GM23338 (cell line): ENCODE results near the gene MLH1. TPM values are rescaled to one million over a fixed set of nuclear protein-coding genes. Genes with fewer than 3 reads are reported as not detected.

Source experiments
- ATAC-seq: fragments of 200-7000 bp; cut with Tn5 transposase; 3 replicates; pipeline ENCODE4 v1.9.1; 2020
- DNase-seq: peaks from one replicate; pipeline ENCODE4 v3.0.0-alpha.2; 2015; ENCODE audit warnings: low spot score
- H2AFZ ChIP-seq: fragments of 200-600 bp; sonication (generic); 2 replicates; pipeline ENCODE4 v1.8.0; 2016; ENCODE audit warnings: antibody characterized with exemption, mild to moderate bottlenecking, moderate library complexity
- H3F3A ChIP-seq: fragments of 200-600 bp; sonication (generic); replicated peaks from 2 replicates; pipeline ENCODE4 v1.8.0; 2017; ENCODE audit warnings: antibody characterized with exemption, mixed run types, low read depth
- H3K27ac ChIP-seq: fragments of 200-600 bp; sonication (generic); 2 replicates; pipeline ENCODE4 v1.6.1; 2016; ENCODE audit warnings: low read depth
- H3K27me3 ChIP-seq: fragments of 200-600 bp; sonication (generic); 2 replicates; pipeline ENCODE4 v1.8.0; 2016; ENCODE audit warnings: mild to moderate bottlenecking, mixed run types, moderate library complexity; ENCODE audit not compliant: insufficient read depth
- H3K36me3 ChIP-seq: fragments of 200-600 bp; sonication (generic); 2 replicates; pipeline ENCODE4 v1.8.0; 2016; ENCODE audit warnings: mild to moderate bottlenecking; ENCODE audit not compliant: insufficient read depth
- H3K4me1 ChIP-seq: fragments of 200-600 bp; sonication (generic); 2 replicates; pipeline ENCODE4 v1.8.0; 2016; ENCODE audit warnings: mild to moderate bottlenecking, moderate library complexity; ENCODE audit not compliant: insufficient read depth
- H3K4me2 ChIP-seq: fragments of 200-600 bp; sonication (generic); 2 replicates; pipeline ENCODE4 v1.7.1; 2017; ENCODE audit warnings: mixed run types
- H3K4me3 ChIP-seq: fragments of 200-600 bp; sonication (generic); 2 replicates; pipeline ENCODE4 v1.6.1; 2016; ENCODE audit warnings: mixed run types
- H3K79me2 ChIP-seq: fragments of 200-600 bp; sonication (generic); replicated peaks from 2 replicates; pipeline ENCODE4 v1.8.0; 2017; ENCODE audit warnings: mild to moderate bottlenecking; ENCODE audit not compliant: insufficient read depth
- H3K9me2 ChIP-seq: fragments of 200-600 bp; sonication (generic); 2 replicates; pipeline ENCODE4 v1.8.0; 2017; ENCODE audit not compliant: insufficient read depth
- H4K20me1 ChIP-seq: fragments of 200-600 bp; sonication (generic); replicated peaks from 2 replicates; pipeline ENCODE4 v1.8.0; 2017; ENCODE audit warnings: mild to moderate bottlenecking; ENCODE audit not compliant: insufficient read depth
- H3K27ac Mint-ChIP-seq: 2 replicates; pipeline ENCODE4 v1.8.0; 2020; ENCODE audit warnings: inconsistent platforms, mild to moderate bottlenecking, moderate library complexity, mixed read lengths
- H3K27me3 Mint-ChIP-seq: 3 replicates; pipeline ENCODE4 v1.8.0; 2022; ENCODE audit warnings: low read depth, mild to moderate bottlenecking, moderate library complexity, mixed read lengths, inconsistent platforms; ENCODE audit not compliant: insufficient read depth, poor library complexity
- H3K36me3 Mint-ChIP-seq: 3 replicates; pipeline ENCODE4 v1.8.0; 2021; ENCODE audit warnings: low read depth, mild to moderate bottlenecking, inconsistent platforms, moderate library complexity, mixed read lengths
- H3K4me1 Mint-ChIP-seq: 3 replicates; pipeline ENCODE4 v1.8.0; 2020; ENCODE audit warnings: mild to moderate bottlenecking, inconsistent platforms, mixed read lengths
- H3K4me3 Mint-ChIP-seq: 3 replicates; pipeline ENCODE4 v1.8.0; 2021; ENCODE audit warnings: moderate library complexity, mild to moderate bottlenecking, inconsistent platforms, mixed read lengths
- H3K9me3 Mint-ChIP-seq: 3 replicates; pipeline ENCODE4 v1.8.0; 2020; ENCODE audit warnings: moderate library complexity, mild to moderate bottlenecking, inconsistent platforms, mixed read lengths
- CREB1 ChIP-seq: fragments of 250-450 bp; sonication (Bioruptor Pico); IDR thresholded peaks from 2 replicates; pipeline ENCODE4 v1.5.0; 2020; ENCODE audit warnings: low read depth, mild to moderate bottlenecking, moderate library complexity
- CTCF ChIP-seq, 2 experiments: fragments of 200-600 bp in 1 of 2; sonication (generic) in 1 of 2; conservative IDR thresholded peaks; 2 replicates each; pipeline versions ENCODE4 v1.5.1 to v1.6.1; 2016 to 2017; ENCODE audit warnings: antibody characterized with exemption in 2 of 2, low read depth in 2 of 2, mild to moderate bottlenecking in 2 of 2, moderate library complexity in 1 of 2
- ETS1 ChIP-seq: IDR thresholded peaks from 2 replicates; pipeline ENCODE4 v1.6.1; 2016; ENCODE audit warnings: antibody characterized with exemption
- EZH2 ChIP-seq: fragments of 200-600 bp; sonication (generic); IDR thresholded peaks from one replicate; pipeline ENCODE4 v1.8.0; 2017; ENCODE audit warnings: antibody characterized with exemption, mild to moderate bottlenecking, low read depth; ENCODE audit not compliant: unreplicated experiment
- EZH2phosphoT487 ChIP-seq: fragments of 200-600 bp; sonication (generic); IDR thresholded peaks from one replicate; pipeline ENCODE4 v1.8.1; 2018; ENCODE audit warnings: antibody characterized with exemption; ENCODE audit not compliant: unreplicated experiment
- JUNB ChIP-seq: IDR thresholded peaks from one replicate; pipeline ENCODE4 v1.6.1; 2016; ENCODE audit warnings: antibody characterized with exemption; ENCODE audit not compliant: unreplicated experiment
- NANOG ChIP-seq: IDR thresholded peaks from 2 replicates; pipeline ENCODE4 v1.6.1; 2016; ENCODE audit warnings: antibody characterized with exemption, borderline replicate concordance
- POLR2AphosphoS5 ChIP-seq: IDR thresholded peaks from 2 replicates; pipeline ENCODE4 v1.6.1; 2016; ENCODE audit warnings: antibody characterized with exemption, low read depth
- REST ChIP-seq: IDR thresholded peaks from one replicate; pipeline ENCODE4 v1.6.1; 2018; ENCODE audit warnings: antibody characterized with exemption; ENCODE audit not compliant: unreplicated experiment
- STAT1 ChIP-seq: IDR thresholded peaks from one replicate; pipeline ENCODE4 v1.6.1; 2016; ENCODE audit warnings: antibody characterized with exemption; ENCODE audit not compliant: unreplicated experiment
- ZNF114 ChIP-seq: fragments of 250-450 bp; sonication (Bioruptor Pico); IDR thresholded peaks from 2 replicates; pipeline ENCODE4 v1.5.0; 2020; ENCODE audit warnings: mild to moderate bottlenecking, moderate library complexity
- ZNF331 ChIP-seq: fragments of 250-450 bp; sonication (Bioruptor Pico); IDR thresholded peaks from 2 replicates; pipeline ENCODE4 v1.5.0; 2020; ENCODE audit warnings: low read depth, mild to moderate bottlenecking, moderate library complexity
- ZNF462 ChIP-seq: fragments of 250-450 bp; sonication (Bioruptor Pico); IDR thresholded peaks from 2 replicates; pipeline ENCODE4 v1.5.0; 2020; ENCODE audit warnings: mild to moderate bottlenecking, moderate library complexity
- polyA plus RNA-seq: library from polyadenylated mRNA; unstranded; fragments of >200 nt; fragmentation: Nextera tagmentation; extraction: Ambion mirVana; gene quantifications from 2 replicates; pipeline ENCODE4 v1.2.1, GENCODE V29; 2016
- total RNA-seq: library from RNA; depleted of rRNA; stranded (reverse); fragments of >200 nt; shearing (Covaris generic); gene quantifications from 2 replicates; pipeline ENCODE4 v1.2.3, GENCODE V29; 2014

Gene MLH1
- total and polyA plus RNA-seq, 2 experiments from 2014 or later, result 31.7 to 58.0 TPM

GRCh38 chr3:36959821-36960220, 33.5 kb upstream of the MLH1 start:
- no peak overlapping the region for H3K27ac Mint-ChIP-seq
- ATAC-seq (no peak), DNase-seq (no peak)

More at GRCh38 chr3:36959821-36960220, 33.5 kb upstream of the MLH1 start:
- H3K36me3 ChIP-seq, result no peaks in the 10 kb centered on the region
- H3K4me2 ChIP-seq, result no peak overlapping the region
- H3K27me3 ChIP-seq, result no peaks in the 10 kb centered on the region
- H3F3A ChIP-seq, result no peaks in the 10 kb centered on the region
- no peak overlapping the region for H2AFZ ChIP-seq
- peaks cover 5% of the 10 kb centered on the region for H3K27me3 Mint-ChIP-seq
- no peak for TF ChIP-seq EZH2phosphoT487
- TF ChIP-seq REST, result no peak
- TF ChIP-seq ZNF114 (CRISPR knock-in tag), result no peak
- TF ChIP-seq ETS1, result no peak
- TF ChIP-seq EZH2, result no peak
- TF ChIP-seq STAT1, result no peak
- no peak for TF ChIP-seq ZNF462 (CRISPR knock-in tag)
- TF ChIP-seq CTCF (conservative IDR thresholded peaks at IDR 0.05; ENCODE audit: low read depth in 2 of 2), result no peak
- no peak for TF ChIP-seq JUNB
- no peak for TF ChIP-seq ZNF331 (CRISPR knock-in tag)
- TF ChIP-seq POLR2AphosphoS5, result no peak
- TF ChIP-seq NANOG, result no peak
- no peak for TF ChIP-seq CREB1 (CRISPR knock-in tag)
- no peak overlapping the region for H3K27ac ChIP-seq
- H4K20me1 ChIP-seq, result no peaks in the 10 kb centered on the region
- no peaks in the 10 kb centered on the region for H3K79me2 ChIP-seq
- no peak overlapping the region for H3K4me3 ChIP-seq
- H3K4me3 Mint-ChIP-seq, result no peak overlapping the region
- peaks cover 3% of the 10 kb centered on the region; the same call in 1 of the 2 replicates for H3K9me2 ChIP-seq
- no peaks in the 10 kb centered on the region for H3K9me3 Mint-ChIP-seq
- H3K36me3 Mint-ChIP-seq, result no peaks in the 10 kb centered on the region
- H3K4me1 ChIP-seq, result peaks cover 2% of the 10 kb centered on the region; the same call in 1 of the 2 replicates
- peaks cover 13% of the 10 kb centered on the region for H3K4me1 Mint-ChIP-seq
